Right atrium auricular region (tissue), 2 donors: ENCODE results near the gene MED6. TPM values are rescaled to one million over a fixed set of nuclear protein-coding genes. Genes with fewer than 3 reads are reported as not detected.

Experiments used
- DNase-seq: peaks from one replicate; pipeline ENCODE4 v3.0.0-alpha.2; 2019; ENCODE audit warnings: low spot score
- H3K27ac ChIP-seq, 2 donors: fragments of 200-600 bp; sonication (generic); 1 replicate in 1 of 2; 2 replicates in 1 of 2; pipeline ENCODE4 v1.5.1; 2016 to 2019
- H3K27me3 ChIP-seq, 2 donors: fragments of 200-600 bp; sonication (generic); one replicate each; pipeline versions ENCODE4 v1.5.1 to v1.6.0; 2017 to 2019
- H3K36me3 ChIP-seq: fragments of 200-600 bp; sonication (generic); one replicate; pipeline ENCODE4 v1.5.1; 2016
- H3K4me1 ChIP-seq, 2 donors: fragments of 200-600 bp; sonication (generic); one replicate each; pipeline versions ENCODE4 v1.5.1 to v1.6.0; 2017 to 2019
- H3K4me3 ChIP-seq, 2 donors: fragments of 200-600 bp; sonication (generic); 1 replicate in 1 of 2; 2 replicates in 1 of 2; pipeline ENCODE4 v1.5.1; 2017 to 2019; ENCODE audit warnings: mild to moderate bottlenecking in 1 of 2, moderate library complexity in 1 of 2
- H3K9me3 ChIP-seq, 2 donors: fragments of 200-600 bp; sonication (generic); one replicate each; pipeline ENCODE4 v1.5.1; 2019
- CTCF ChIP-seq, 2 donors: fragments of 200-600 bp; sonication (generic); IDR thresholded peaks; one replicate each; pipeline ENCODE4 v1.5.1; 2019; ENCODE audit warnings: antibody characterized with exemption in 2 of 2
- total RNA-seq, 2 donors: library from RNA; depleted of rRNA; stranded (reverse); fragments of >200 nt; gene quantifications; one replicate each; pipeline ENCODE4 v1.1.0, GENCODE V29; 2016

MED6 gene
- total RNA-seq, 2 donors from 2014 or later, result 12.1 to 17.9 TPM

GRCh38 chr14:70536830-70537229 is 63.6 kb downstream of the MED6 start:
- Histone ChIP-seq H3K27me3 (no peaks in the 10 kb centered on the region), H3K9me3 (peaks cover 0 to 17% of the 10 kb centered on the region in 2 donors), H3K4me3 (no peak overlapping the region), H3K36me3 (no peaks in the 10 kb centered on the region), H3K4me1 (no peaks in the 10 kb centered on the region), H3K27ac (no peak overlapping the region)
- DNase-seq, result no peak
- no peak for TF ChIP-seq CTCF (IDR thresholded peaks at IDR 0.05)

- H3K4me3 ChIP-seq, result no peak within 1 kb of the TSS
- H3K36me3 ChIP-seq, result no peaks in the 10 kb centered on the region
- TF ChIP-seq CTCF (IDR thresholded peaks at IDR 0.05), result no peak
- no peaks in the 10 kb centered on the region for H3K4me1 ChIP-seq
- no peak for DNase-seq
- no peak within 1 kb of the TSS for H3K27ac ChIP-seq
- no peaks in the 10 kb centered on the region for H3K27me3 ChIP-seq
- H3K9me3 ChIP-seq, result peaks cover 0 to 17% of the 10 kb centered on the region in 2 donors
Observed at GRCh38 chr14:70534904-70535303, 65.6 kb downstream of the MED6 start, which contains the start of gene ADAM20. Gene ADAM20, minus strand, starts transcription at chr14:70535004. Its CDS starts 10,247 bp downstream, at chr14:70524757.

Other genes with a start within 250 kb of the MED6 start
- gene COX16, start 241.0 kb downstream of the MED6 start, total RNA-seq, result 10 to 100 TPM; 19.5 to 22.4 TPM
- 10 to 100 TPM; 19.3 to 37.2 TPM for gene SYNJ2BP, start 183.6 kb downstream of the MED6 start, total RNA-seq
- under 1 TPM; 0.35 to 0.41 TPM for gene ADAM21, start 148.5 kb downstream of the MED6 start, total RNA-seq
- gene ADAM20, start 65.7 kb downstream of the MED6 start, total RNA-seq, result under 1 TPM; 0.43 to 0.59 TPM
- gene TTC9, start 41.3 kb upstream of the MED6 start, total RNA-seq, result 1 to 10 TPM; 2.2 to 5.3 TPM
- gene MAP3K9, start 208.9 kb upstream of the MED6 start, total RNA-seq, result 1 to 10 TPM; 1.6 to 3.2 TPM